Muscle of leg (tissue), 11 donors: ENCODE measurements around the gene CRX. TPM values are rescaled to one million over a fixed set of nuclear protein-coding genes. Genes with fewer than 3 reads are reported as not detected.

Source experiments
- DNase-seq: peaks from one replicate; pipeline ENCODE4 v3.0.0; 2013
- H3K27ac ChIP-seq: one replicate; pipeline ENCODE4 v1.5.1; 2013; ENCODE audit warnings: mild to moderate bottlenecking, low read length, control low read depth
- H3K27me3 ChIP-seq: one replicate; pipeline ENCODE4 v1.6.1; 2013; ENCODE audit warnings: low read length; ENCODE audit not compliant: control insufficient read depth, insufficient read depth
- H3K36me3 ChIP-seq: one replicate; pipeline ENCODE4 v1.6.1; 2013; ENCODE audit warnings: low read length; ENCODE audit not compliant: control insufficient read depth, insufficient read depth
- H3K4me1 ChIP-seq: one replicate; pipeline ENCODE4 v1.6.1; 2013; ENCODE audit warnings: low read length; ENCODE audit not compliant: control insufficient read depth, insufficient read depth
- H3K4me3 ChIP-seq: one replicate; pipeline ENCODE4 v1.5.1; 2013; ENCODE audit warnings: low read length, control low read depth
- H3K9me3 ChIP-seq: replicated peaks from 2 replicates; pipeline ENCODE4 v1.6.1; 2013; ENCODE audit warnings: low read depth, low read length; ENCODE audit not compliant: control insufficient read depth
- WGBS: methylation state at CpG from one replicate; pipeline ENCODE4 v1.1.5; 2013; ENCODE audit warnings: missing lambda C conversion rate; ENCODE audit not compliant: insufficient coverage; 5-methylcytosine and 5-hydroxymethylcytosine counted together
- polyA plus RNA-seq, 8 donors: library from polyadenylated mRNA; unstranded; fragments of 120-200 nt; gene quantifications; one replicate each; pipeline versions ENCODE4 v1.2.1 to v1.2.3, GENCODE V29; 2013; ENCODE audit warnings: inconsistent platforms in 1 of 8, low replicate concordance in 1 of 8; ENCODE audit not compliant: insufficient read length in 8 of 8, insufficient read depth in 1 of 8
- total RNA-seq: library from RNA; stranded (reverse); fragments of 120-200 nt; gene quantifications from one replicate; pipeline ENCODE4 v1.2.4, GENCODE V29; 2013

The CRX gene
- total and polyA plus RNA-seq, 9 donors, result 0.05 to 0.09 (median 0.07) TPM; not detected in 6

DNA sequence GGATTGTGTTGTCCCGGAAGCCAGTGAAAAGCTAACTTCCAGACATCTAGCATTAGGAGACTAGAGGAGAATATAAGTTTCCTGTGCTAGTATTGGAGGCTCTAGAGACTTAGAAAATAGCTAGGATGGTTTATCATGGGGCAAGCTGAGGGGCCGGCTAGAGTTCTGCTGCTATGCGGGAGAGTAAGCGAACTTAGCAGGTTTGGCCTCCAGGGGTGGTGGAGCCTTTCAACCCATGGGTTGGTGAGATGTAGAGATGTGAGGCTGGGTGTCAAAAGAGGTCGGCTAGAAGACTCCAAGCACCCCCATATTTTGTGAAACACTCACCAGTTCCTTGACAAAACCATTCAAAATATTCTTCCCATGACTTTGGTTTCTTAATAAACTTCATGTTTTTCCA lies 60.0 kb downstream of the CRX start:
- 88% methylated on average over 1 of the region's 5 CpGs for WGBS
- Histone ChIP-seq H3K9me3 (no peaks in the 10 kb centered on the region), H3K4me1 (no peaks in the 10 kb centered on the region), H3K27me3 (peaks cover 3% of the 10 kb centered on the region), H3K36me3 (no peaks in the 10 kb centered on the region), H3K27ac (no peak overlapping the region), H3K4me3 (no peak overlapping the region)
- DNase-seq, result no peak

GRCh38 chr19:47882890-47883289 lies 61.2 kb downstream of the CRX start:
- DNase-seq, result no peak
- Histone ChIP-seq H3K27ac (no peak overlapping the region), H3K27me3 (peaks cover 3% of the 10 kb centered on the region), H3K4me1 (no peaks in the 10 kb centered on the region), H3K9me3 (no peaks in the 10 kb centered on the region), H3K36me3 (no peaks in the 10 kb centered on the region), H3K4me3 (no peak overlapping the region)
- no CpG with 5 or more reads among the region's 3 CpGs for WGBS

- no peak for DNase-seq
- Histone ChIP-seq H3K4me1 (no peaks in the 10 kb centered on the region), H3K9me3 (no peaks in the 10 kb centered on the region), H3K4me3 (no peak overlapping the region), H3K27ac (no peak overlapping the region), H3K36me3 (no peaks in the 10 kb centered on the region), H3K27me3 (peaks cover 3% of the 10 kb centered on the region)
- no CpG with 5 or more reads among the region's 5 CpGs for WGBS
Measured at GRCh38 chr19:47885067-47885463, 63.3 kb downstream of the CRX start.

GRCh38 chr19:47886010-47886559 lies 64.3 kb downstream of the CRX start, which contains the start of gene SULT2A1:
Gene SULT2A1, minus strand, starts transcription at chr19:47886315. Its CDS starts 58 bp downstream, at chr19:47886257.
- Histone ChIP-seq H3K27me3 (peaks cover 3% of the 10 kb centered on the region), H3K27ac (no peak within 1 kb of the TSS), H3K4me3 (no peak within 1 kb of the TSS), H3K36me3 (no peaks in the 10 kb centered on the region), H3K9me3 (no peaks in the 10 kb centered on the region), H3K4me1 (no peaks in the 10 kb centered on the region)
- 50% methylated on average over 4 of the region's 12 CpGs for WGBS
- DNase-seq, result no peak

DNA sequence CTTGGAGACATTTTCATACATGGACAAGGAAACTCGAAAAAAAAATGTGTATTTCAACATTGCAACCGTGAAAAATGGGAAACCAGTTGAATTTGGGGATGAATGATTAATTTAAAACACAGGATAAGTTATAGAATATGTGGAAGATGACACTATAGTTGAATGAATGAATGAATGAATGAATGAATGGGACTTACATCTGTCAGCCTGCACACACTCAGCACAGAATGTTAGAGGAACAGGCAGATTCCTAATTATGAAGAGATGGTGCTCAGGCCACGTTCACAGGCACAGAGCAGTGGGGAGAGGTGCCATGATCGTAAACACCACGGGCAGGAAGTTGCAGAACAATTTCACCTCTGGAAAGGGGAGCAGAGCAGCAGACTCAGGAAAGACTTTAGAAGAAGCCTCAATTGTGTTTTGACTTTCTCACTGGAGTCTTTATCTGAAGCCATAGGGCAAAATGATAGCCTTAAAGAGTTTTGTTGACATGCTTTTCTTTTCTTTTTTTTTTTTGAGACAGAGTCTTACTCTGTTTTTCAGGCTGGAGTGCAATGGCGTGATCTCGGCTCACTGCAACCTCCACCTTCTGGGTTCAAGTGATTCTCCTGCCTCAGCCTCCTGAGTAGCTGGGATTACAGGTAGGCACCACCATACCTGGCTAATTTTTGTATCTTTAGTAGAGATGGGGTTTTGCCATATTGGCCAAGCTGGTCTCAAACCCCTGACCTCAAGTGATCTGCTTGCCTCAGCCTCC lies 69.3 kb downstream of the CRX start:
- peaks cover 6% of the 10 kb centered on the region for H3K9me3 ChIP-seq
- no peak overlapping the region for H3K27ac ChIP-seq
- H3K4me3 ChIP-seq, result no peak overlapping the region
- no peaks in the 10 kb centered on the region for H3K4me1 ChIP-seq
- 60% methylated on average over 4 of the region's 7 CpGs for WGBS
- no peaks in the 10 kb centered on the region for H3K36me3 ChIP-seq
- DNase-seq, result no peak
- no peaks in the 10 kb centered on the region for H3K27me3 ChIP-seq

DNA sequence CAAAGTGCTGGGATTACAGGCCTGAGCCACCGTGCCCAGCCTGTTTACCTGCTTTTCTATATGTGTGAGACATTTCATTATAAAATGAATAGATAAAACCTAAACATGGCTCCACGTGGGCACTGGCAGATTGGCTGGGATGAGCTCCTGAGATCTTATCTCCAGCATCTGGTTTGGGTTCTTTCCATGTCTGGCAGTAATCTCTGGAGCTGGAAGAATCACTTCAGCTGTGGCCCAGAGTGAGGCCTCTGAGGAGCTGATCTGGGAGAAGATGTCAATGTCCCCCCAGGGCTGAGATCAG lies 69.8 kb downstream of the CRX start:
- no peaks in the 10 kb centered on the region for H3K4me1 ChIP-seq
- no peaks in the 10 kb centered on the region for H3K27me3 ChIP-seq
- no peaks in the 10 kb centered on the region for H3K36me3 ChIP-seq
- peaks cover 6% of the 10 kb centered on the region for H3K9me3 ChIP-seq
- H3K4me3 ChIP-seq, result no peak overlapping the region
- 60% methylated on average over 1 of the region's 2 CpGs for WGBS
- no peak overlapping the region for H3K27ac ChIP-seq
- no peak for DNase-seq

DNA sequence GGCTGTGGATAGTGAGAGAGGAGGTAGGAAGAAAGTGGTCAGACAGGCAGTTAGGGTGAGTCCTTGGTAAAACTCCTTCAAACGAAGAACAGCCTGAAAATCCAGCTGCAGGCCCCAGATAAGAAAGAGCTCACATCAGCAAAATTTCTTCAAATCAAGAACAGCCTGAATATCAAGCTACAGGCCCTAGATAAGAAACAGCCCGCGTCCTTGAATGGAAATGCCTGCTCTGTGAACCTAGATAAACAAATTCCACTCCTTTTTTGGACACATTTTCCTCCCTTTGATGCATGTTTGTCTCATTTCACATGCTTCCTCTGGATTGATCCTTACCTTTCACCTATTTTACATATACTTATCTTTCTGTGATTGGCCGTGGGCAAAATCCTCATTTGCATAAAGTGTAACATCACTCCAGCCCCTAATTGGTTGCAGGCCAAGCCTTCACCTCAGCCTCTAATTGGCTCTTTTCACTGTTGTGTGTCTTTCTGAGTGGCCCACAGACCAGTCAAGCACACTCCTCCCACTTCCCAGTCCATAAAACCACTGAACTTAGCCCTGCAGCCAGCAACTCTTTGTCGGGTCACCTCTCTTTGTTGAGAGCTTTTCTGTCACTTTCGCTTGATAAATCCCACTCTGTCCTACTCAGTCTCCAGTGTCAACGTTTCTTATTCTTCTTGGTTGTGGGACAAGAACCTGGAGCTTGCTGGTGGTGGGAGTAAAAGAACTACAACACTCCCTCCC lies 70.4 kb downstream of the CRX start:
- Histone ChIP-seq H3K9me3 (peaks cover 6% of the 10 kb centered on the region), H3K4me3 (no peak overlapping the region), H3K4me1 (no peaks in the 10 kb centered on the region), H3K27ac (no peak overlapping the region), H3K36me3 (no peaks in the 10 kb centered on the region), H3K27me3 (no peaks in the 10 kb centered on the region)
- DNase-seq, result no peak
- 75% methylated on average over 3 of the region's 7 CpGs for WGBS

Other genes with a start within 250 kb of the CRX start
- 0.18 TPM for gene ZNF541, start 248.8 kb upstream of the CRX start, total RNA-seq
- under 1 TPM; 0.05 to 0.30 (median 0.11) TPM for gene ZNF541, start 248.8 kb upstream of the CRX start, polyA plus RNA-seq
- gene BICRA, start 212.8 kb upstream of the CRX start, total RNA-seq, result 3.1 TPM
- gene BICRA, start 212.8 kb upstream of the CRX start, polyA plus RNA-seq, result 10 to 100 TPM in 5 of 8 donors, 1 to 10 TPM in 3; 8.1 to 14.3 (median 11.4) TPM
- gene EHD2, start 108.5 kb upstream of the CRX start, total RNA-seq, result 30.5 TPM
- 100 to 1,000 TPM in 7 of 8 donors, 10 to 100 TPM in 1; 93.9 to 158 (median 125) TPM for gene EHD2, start 108.5 kb upstream of the CRX start, polyA plus RNA-seq
- 216 TPM for gene NOP53, start 76.4 kb upstream of the CRX start, total RNA-seq
- gene NOP53, start 76.4 kb upstream of the CRX start, polyA plus RNA-seq, result 100 to 1,000 TPM; 524 to 635 (median 594) TPM
- gene SELENOW, start 43.2 kb upstream of the CRX start, total RNA-seq, result 1,360 TPM
- 100 to 1,000 TPM; 688 to 988 (median 882) TPM for gene SELENOW, start 43.2 kb upstream of the CRX start, polyA plus RNA-seq
- gene TPRX1, start 17.4 kb upstream of the CRX start, total RNA-seq, result not detected
- not detected for gene TPRX1, start 17.4 kb upstream of the CRX start, polyA plus RNA-seq
- gene TPRX2, start 37.3 kb downstream of the CRX start, total RNA-seq, result not detected
- not detected for gene TPRX2, start 37.3 kb downstream of the CRX start, polyA plus RNA-seq
- not detected for gene SULT2A1, start 64.4 kb downstream of the CRX start, total RNA-seq
- gene SULT2A1, start 64.4 kb downstream of the CRX start, polyA plus RNA-seq, result 1 to 10 TPM in 2 of 8 donors, under 1 TPM in 2, not detected in 4; 0.05 to 5.7 (median 0.61) TPM
- gene BSPH1, start 170.2 kb downstream of the CRX start, total RNA-seq, result not detected
- gene BSPH1, start 170.2 kb downstream of the CRX start, polyA plus RNA-seq, result not detected
- gene ELSPBP1, start 172.7 kb downstream of the CRX start, total RNA-seq, result not detected
- not detected for gene ELSPBP1, start 172.7 kb downstream of the CRX start, polyA plus RNA-seq
- gene CABP5, start 222.1 kb downstream of the CRX start, total RNA-seq, result not detected
- under 1 TPM in 1 of 8 donors, not detected in 7; 0.10 TPM for gene CABP5, start 222.1 kb downstream of the CRX start, polyA plus RNA-seq